C4-2B (cell line): Measurements from ENCODE around the gene ECM1.

Experiments
- ZFX ChIP-seq: fragments of 450-650 bp; IDR thresholded peaks from 2 replicates; pipeline ENCODE4 v1.6.1; 2017
- TF ChIP-seq, protein P1 (sequence below): fragments of 450-650 bp; conservative IDR thresholded peaks from 2 replicates; pipeline ENCODE4 v1.5.1; 2017; ENCODE audit warnings: mild to moderate bottlenecking

DNA sequence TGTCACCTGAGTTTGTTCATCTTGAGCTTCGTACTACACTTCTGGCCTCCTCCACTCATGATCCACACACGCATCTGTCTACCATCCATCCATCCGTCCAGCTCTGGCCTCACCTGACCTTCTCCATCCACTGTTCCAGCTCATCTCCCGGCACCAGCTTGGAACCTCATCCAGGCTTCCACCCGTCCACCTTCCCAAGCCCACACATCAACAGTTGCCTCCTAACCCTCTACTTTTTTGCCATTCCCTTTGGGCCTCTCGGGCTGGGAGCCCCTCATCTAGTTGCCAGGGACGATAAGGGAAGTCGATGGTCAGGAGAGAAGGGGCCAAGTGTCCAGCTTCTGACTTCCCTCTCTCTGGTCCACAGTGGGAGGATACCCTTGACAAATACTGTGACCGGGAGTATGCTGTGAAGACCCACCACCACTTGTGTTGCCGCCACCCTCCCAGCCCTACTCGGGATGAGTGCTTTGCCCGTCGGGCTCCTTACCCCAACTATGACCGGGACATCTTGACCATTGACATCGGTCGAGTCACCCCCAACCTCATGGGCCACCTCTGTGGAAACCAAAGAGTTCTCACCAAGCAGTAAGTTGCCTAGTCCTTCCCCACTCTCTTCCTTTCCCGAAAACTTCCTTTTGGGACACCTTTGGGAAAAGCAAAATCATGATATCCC is 4.2 kb downstream of the ECM1 start:
- TF ChIP-seq, protein P1, sequence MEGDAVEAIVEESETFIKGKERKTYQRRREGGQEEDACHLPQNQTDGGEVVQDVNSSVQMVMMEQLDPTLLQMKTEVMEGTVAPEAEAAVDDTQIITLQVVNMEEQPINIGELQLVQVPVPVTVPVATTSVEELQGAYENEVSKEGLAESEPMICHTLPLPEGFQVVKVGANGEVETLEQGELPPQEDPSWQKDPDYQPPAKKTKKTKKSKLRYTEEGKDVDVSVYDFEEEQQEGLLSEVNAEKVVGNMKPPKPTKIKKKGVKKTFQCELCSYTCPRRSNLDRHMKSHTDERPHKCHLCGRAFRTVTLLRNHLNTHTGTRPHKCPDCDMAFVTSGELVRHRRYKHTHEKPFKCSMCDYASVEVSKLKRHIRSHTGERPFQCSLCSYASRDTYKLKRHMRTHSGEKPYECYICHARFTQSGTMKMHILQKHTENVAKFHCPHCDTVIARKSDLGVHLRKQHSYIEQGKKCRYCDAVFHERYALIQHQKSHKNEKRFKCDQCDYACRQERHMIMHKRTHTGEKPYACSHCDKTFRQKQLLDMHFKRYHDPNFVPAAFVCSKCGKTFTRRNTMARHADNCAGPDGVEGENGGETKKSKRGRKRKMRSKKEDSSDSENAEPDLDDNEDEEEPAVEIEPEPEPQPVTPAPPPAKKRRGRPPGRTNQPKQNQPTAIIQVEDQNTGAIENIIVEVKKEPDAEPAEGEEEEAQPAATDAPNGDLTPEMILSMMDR: no peak
- no peak for TF ChIP-seq ZFX
